ENCODE results near the gene TNNT3.

TNNT3 gene

GRCh38 chr11:1899090-1899489, 20.4 kb upstream of the TNNT3 start:
- peak; percentile 49 for DNase-seq

DNA sequence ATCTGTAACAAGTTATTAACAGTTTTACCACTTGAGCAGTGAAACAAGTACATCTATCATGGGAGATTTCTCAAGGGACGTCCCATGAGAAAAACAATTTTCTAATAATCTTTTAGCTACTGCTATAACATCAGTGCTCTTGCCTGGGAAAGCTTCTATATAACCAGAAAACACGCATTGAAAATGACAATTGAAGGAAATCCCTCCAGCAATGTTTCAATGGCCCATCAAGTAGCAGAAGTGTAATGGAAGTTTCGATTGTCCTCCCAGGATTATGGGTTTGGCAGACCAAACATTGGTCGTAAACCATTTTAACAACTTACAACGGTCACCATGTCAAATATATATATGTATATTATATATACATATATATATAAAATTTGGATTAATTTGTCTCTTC, 19.8 kb upstream of the TNNT3 start:
- DNase-seq = no peak

- DNase-seq = no peak
Observed at GRCh38 chr11:1906181-1906580, 13.3 kb upstream of the TNNT3 start.

GRCh38 chr11:1906611-1907423, 12.7 kb upstream of the TNNT3 start:
- DNase-seq = no peak

DNA sequence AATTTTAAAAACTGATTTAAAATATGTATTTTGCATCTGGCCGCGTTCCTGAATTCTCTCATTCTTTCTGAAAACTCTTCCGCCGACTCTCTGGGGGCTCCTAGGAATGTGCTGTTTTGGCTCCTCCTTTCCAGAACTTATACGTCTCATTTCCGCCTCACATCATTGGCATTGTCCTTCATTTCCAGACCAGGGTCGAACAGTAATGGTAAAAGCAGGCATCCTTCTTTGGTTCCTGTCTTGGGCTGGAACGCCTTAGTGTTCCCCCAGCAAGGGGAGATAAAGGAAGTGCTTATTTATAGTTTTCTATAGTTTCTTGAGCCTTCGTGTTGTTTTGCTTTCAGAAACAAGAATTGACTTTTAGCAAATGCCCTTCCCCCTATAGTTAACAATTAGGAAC, 10.9 kb upstream of the TNNT3 start:
- no peak for DNase-seq

DNA sequence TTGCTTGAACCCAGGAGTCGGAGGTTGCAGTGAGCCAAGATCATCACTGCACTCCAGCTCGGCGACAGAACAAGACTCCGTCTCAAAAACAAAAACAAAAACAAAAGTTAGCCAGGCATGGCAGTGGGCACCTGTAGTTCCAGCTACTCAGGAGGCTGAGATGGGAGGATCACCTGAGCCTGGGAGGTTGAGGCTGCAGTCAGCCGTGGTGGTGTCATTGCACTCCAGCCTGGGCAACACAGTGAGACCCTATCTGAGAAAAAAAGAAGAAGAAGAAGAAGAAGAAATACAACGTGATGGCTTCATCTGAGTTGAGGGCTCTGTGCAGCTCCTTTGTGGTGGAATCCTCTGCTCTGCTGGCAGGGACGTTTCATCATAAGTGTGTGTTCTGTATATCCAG, 10.0 kb upstream of the TNNT3 start:
- no peak for DNase-seq

DNA sequence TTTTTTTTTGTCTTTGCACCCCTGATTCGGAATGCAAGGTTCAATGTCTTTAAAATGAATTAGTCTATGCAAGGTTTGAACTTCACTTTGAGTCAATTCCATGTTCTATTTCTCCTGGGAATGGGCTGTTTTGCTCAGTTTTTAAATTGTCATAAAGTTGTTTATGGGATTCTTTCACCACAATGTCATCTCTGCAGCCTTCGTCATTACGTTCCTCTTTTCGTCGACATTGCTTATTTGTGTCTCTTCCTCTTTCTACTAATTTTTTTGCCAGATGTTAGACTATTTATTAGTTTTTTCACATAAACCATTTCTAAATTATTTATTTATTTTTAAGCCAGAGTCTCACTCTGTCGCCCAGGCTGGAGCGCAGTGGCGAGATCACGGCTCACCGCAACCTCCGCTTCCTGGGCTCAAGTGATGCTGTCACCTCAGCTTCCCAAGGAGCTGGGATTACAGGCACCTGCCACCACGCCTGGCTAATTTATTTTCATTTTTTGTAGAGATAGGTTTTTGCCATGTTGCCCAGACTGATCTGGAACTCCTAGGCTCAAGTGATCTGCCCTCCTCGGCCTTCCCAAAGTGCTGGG, 7.1 kb upstream of the TNNT3 start:
- peak; percentile 36 for DNase-seq

DNA sequence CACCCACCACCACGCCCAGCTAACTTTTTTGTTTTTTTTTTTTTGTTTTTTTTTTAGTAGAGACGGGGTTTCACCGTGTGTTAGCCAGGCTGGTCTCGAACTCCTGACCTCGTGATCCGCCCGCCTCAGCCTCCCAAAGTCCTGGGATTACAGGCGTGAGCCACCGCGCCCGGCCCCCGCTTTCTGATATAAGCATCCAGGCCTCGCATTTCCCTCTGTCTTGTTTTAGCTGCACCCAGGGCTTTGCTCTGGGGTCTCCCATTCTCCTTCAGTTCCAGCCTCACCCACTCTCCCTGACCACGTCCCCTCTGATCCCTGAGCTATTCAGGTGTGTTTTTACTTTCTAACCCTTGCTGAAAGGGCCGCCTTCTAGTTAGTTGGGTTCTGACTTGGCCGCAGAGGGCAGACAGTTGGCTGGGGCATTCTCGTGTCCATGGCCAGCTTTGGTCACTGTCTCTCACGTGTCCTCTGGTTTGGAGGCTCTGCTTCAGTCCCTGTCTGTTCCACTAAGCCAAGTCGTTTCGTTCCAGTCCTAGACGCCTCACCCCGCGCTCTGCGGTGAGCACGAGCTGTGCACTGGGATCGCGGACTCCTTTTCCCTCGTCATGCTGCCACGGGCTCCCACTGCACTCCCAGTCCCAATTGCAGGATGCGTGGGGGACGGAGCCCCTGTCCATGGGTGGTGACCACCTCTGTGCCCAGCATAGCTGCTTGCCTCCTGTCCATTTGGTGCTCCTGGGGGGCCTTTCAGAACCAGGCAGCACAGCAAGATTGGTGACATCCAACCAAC, 6.0 kb upstream of the TNNT3 start:
- no peak for DNase-seq

DNA sequence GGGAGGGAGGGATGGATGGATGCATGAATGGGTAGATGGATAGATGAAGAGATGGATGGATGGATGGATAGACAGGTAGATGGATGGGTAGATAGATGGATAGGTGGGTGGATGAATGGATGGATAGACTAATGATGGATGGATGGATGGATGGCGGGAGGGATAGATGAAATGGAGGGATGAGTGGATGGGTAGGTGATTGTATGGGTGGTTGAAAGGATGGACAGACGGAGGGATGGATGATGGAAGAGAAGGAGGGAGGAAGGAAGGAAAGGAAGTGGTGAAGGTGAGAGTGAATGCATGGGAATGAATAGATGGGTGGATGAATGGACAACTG, 3.7 kb upstream of the TNNT3 start:
- DNase-seq = no peak

- no peak for DNase-seq
Observed at GRCh38 chr11:1916132-1916985, 3.1 kb upstream of the TNNT3 start.

DNA sequence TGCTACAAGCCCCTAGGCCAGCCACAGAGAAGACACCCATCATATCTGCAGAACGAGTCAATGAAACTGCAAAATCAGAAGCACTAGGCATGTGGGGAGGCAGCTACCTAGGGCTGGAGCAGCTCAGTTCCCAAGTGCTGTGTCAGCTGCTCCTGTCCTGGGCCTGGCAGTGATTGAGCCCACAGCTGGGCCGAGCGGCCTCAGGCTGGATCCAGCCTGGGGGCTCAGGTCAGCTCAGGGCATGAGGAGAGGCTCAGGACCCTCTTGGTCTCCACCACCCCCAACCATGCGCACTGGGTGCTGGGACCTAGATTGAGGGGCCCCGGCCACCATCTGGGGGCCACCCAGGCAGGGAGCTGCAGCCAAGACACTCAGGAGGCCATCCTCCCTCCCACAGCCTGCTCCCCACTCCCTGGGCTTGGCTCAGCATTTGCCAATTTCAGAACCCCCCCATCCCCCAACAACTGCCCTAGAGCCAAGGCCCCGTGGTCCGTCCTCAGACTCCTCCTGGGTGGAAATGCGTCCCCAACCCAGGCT, 2.4 kb upstream of the TNNT3 start:
- DNase-seq = no peak

GRCh38 chr11:1917523-1918435, 1.7 kb upstream of the TNNT3 start:
- DNase-seq = no peak

GRCh38 chr11:1918436-1919315, 827 bp upstream of the TNNT3 start:
- DNase-seq = no peak

GRCh38 chr11:1920128-1920908, 815 bp downstream of the TNNT3 start:
- no peak for DNase-seq

DNA sequence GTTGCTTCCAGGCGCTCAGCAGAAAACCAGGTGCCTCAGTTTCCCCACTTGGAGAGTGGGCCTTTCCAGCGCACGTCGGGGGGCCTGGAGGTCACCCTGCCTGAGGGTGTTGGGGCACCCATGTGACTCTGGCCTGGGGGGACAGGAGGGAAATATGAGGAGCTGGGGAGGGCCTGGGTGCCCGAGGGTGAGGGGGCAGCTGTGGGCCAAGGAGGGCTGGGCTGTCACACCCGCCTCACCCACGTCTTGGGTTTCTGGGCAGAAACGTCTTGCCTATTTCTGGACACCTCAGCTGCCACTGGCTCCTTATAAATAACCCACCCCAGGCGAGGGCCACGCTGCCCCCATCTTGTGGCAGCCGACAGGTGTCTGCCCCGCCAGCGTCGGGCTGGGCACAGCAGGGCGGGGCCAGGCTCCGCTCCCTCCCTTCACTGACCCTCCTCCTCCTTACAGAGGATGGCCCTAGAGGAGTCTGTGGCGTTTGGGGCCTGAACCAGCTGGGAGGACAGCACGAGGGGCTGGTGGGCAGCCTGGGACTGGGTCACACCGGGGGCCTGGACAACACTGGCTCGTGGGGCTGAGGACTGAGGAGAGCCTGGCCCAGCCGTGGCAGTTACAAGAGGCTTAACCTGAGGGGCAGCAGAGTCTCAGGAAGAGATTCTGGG, 1.5 kb downstream of the TNNT3 start:
- DNase-seq = no peak

- DNase-seq = no peak
Observed at GRCh38 chr11:1921574-1922141, 2.2 kb downstream of the TNNT3 start.

DNA sequence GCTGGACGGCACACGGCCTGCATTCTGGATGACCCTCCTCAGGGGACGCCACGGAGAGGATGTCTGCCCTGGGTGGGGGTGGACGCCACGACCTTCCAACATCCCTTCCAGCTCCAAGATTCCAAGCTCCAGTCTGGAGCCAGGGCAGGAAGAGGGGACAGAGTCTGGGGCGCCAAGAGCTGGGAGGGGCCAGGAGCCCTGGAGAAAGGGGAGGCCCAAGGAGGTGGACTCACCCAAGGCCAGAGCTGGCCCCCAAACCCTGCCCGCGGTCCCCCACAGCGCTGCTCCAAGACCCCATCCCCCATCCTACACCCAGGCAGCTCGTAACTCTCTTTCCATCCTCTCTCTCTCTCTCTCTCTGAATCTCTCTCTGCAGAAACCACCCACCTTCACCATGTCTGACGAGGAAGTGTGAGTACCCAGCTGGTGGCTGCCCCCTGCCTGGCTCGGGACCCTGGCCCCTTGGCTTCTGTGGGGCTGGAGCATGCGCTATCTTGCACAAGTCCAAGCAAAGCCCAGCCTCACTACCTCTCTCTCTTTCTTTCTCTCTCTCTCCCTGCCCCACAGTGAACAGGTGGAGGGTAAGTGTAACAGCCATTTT, 3.1 kb downstream of the TNNT3 start:
- no peak for DNase-seq

GRCh38 chr11:1923201-1923956, 3.9 kb downstream of the TNNT3 start:
- no peak for DNase-seq
